GM19043 (cell line): ENCODE results near the gene TMEM109.

Source experiments
- ATAC-seq: cut with Tn5 transposase; IDR thresholded peaks from one replicate; pipeline ENCODE4 v1.9.1; 2021; ENCODE audit warnings: low read depth; ENCODE audit not compliant: unreplicated experiment

TMEM109 gene

GRCh38 chr11:60924906-60925853, 11.2 kb downstream of the TMEM109 start:
- no peak for ATAC-seq

- ATAC-seq, result no peak
Measured at GRCh38 chr11:60925868-60926267, 11.9 kb downstream of the TMEM109 start.

GRCh38 chr11:60926500-60926899, 12.5 kb downstream of the TMEM109 start:
- ATAC-seq, result no peak

GRCh38 chr11:60927061-60927592, 13.2 kb downstream of the TMEM109 start:
- ATAC-seq, result no peak

- ATAC-seq, result no peak
Measured at GRCh38 chr11:60927600-60927999, 13.6 kb downstream of the TMEM109 start.

- ATAC-seq, result no peak
Measured at GRCh38 chr11:60928563-60929001, 14.6 kb downstream of the TMEM109 start.

- ATAC-seq, result no peak
Measured at GRCh38 chr11:60929764-60930163, 15.8 kb downstream of the TMEM109 start.

- no peak for ATAC-seq
Measured at GRCh38 chr11:60930394-60930793, 16.4 kb downstream of the TMEM109 start.

- no peak for ATAC-seq
Measured at GRCh38 chr11:60931917-60932316, 18.0 kb downstream of the TMEM109 start.

- ATAC-seq, result peak; percentile 59
Measured at GRCh38 chr11:60932605-60933356, 18.8 kb downstream of the TMEM109 start.

GRCh38 chr11:60933416-60934123, 19.6 kb downstream of the TMEM109 start:
- no peak for ATAC-seq

GRCh38 chr11:60934124-60934789, 20.3 kb downstream of the TMEM109 start:
- ATAC-seq, result no peak

- no peak for ATAC-seq
Measured at GRCh38 chr11:60934790-60935605, 21.0 kb downstream of the TMEM109 start.

- no peak for ATAC-seq
Measured at GRCh38 chr11:60935676-60936442, 21.9 kb downstream of the TMEM109 start.

GRCh38 chr11:60936467-60937143, 22.6 kb downstream of the TMEM109 start:
- no peak for ATAC-seq

GRCh38 chr11:60937144-60937527, 23.2 kb downstream of the TMEM109 start:
- ATAC-seq, result no peak

GRCh38 chr11:60937811-60938210, 23.9 kb downstream of the TMEM109 start:
- ATAC-seq, result no peak

- ATAC-seq, result no peak
Measured at GRCh38 chr11:60938500-60938899, 24.5 kb downstream of the TMEM109 start.
